Keratinocyte (primary cell): Measurements from ENCODE around the gene FBXO46. TPM values are rescaled to one million over a fixed set of nuclear protein-coding genes. Genes with fewer than 3 reads are reported as not detected.

Experiments used
- DNase-seq: peaks from one replicate; pipeline ENCODE4 v3.0.0-alpha.2; 2011; ENCODE audit warnings: low read depth, missing footprints, low spot score
- FAIRE-seq: peaks from 2 replicates; lab custom pipeline; 2011; peaks lifted over from hg19 to GRCh38; lab: Jason Lieb, UNC
- H2AFZ ChIP-seq: 2 replicates; pipeline ENCODE4 v1.6.0; 2012; ENCODE audit warnings: low read length, control low read depth, inconsistent platforms; ENCODE audit not compliant: control insufficient read depth
- H3K27ac ChIP-seq: 2 replicates; pipeline ENCODE4 v1.5.1; 2011; ENCODE audit warnings: low read length; ENCODE audit not compliant: control insufficient read depth, insufficient read depth
- H3K27me3 ChIP-seq: 3 replicates; pipeline ENCODE4 v1.6.0; 2011; ENCODE audit warnings: low read length; ENCODE audit not compliant: control insufficient read depth, insufficient read depth; ENCODE audit errors: extremely low read depth
- H3K36me3 ChIP-seq, 2 experiments: 2 replicates in 1 of 2; 3 replicates in 1 of 2; pipeline ENCODE4 v1.5.1; 2011; ENCODE audit warnings: low read length in 2 of 2, mild to moderate bottlenecking in 1 of 2; ENCODE audit not compliant: control insufficient read depth in 2 of 2, insufficient read depth in 2 of 2; ENCODE audit errors: extremely low read depth in 1 of 2
- H3K4me1 ChIP-seq: 3 replicates; pipeline ENCODE4 v1.5.1; 2011; ENCODE audit warnings: low read length; ENCODE audit not compliant: control insufficient read depth, insufficient read depth; ENCODE audit errors: extremely low read depth
- H3K4me2 ChIP-seq: 3 replicates; pipeline ENCODE4 v1.6.0; 2011; ENCODE audit warnings: low read depth, low read length; ENCODE audit not compliant: control insufficient read depth, insufficient read depth; ENCODE audit errors: extremely low read depth
- H3K4me3 ChIP-seq, 3 experiments: fragments of 200-600 bp in 1 of 3; sonication (generic) in 1 of 3; 2 replicates in 2 of 3; 3 replicates in 1 of 3; pipeline ENCODE4 v1.5.1; 2011 to 2016; ENCODE audit warnings: low read length in 3 of 3, mild to moderate bottlenecking in 3 of 3, control low read depth in 2 of 3, inconsistent platforms in 1 of 3, low read depth in 1 of 3, mixed read lengths in 1 of 3, mixed run types in 1 of 3, moderate library complexity in 1 of 3; ENCODE audit not compliant: control insufficient read depth in 2 of 3, insufficient read depth in 2 of 3; ENCODE audit errors: extremely low read depth in 1 of 3
- H3K79me2 ChIP-seq: 2 replicates; pipeline ENCODE4 v1.6.0; 2012; ENCODE audit warnings: low read length; ENCODE audit not compliant: control insufficient read depth, insufficient read depth
- H3K9ac ChIP-seq: 3 replicates; pipeline ENCODE4 v1.6.0; 2011; ENCODE audit warnings: low read length; ENCODE audit not compliant: control insufficient read depth, insufficient read depth; ENCODE audit errors: extremely low read depth
- H3K9me1 ChIP-seq: 3 replicates; pipeline ENCODE4 v1.6.0; 2011; ENCODE audit warnings: low read length; ENCODE audit not compliant: control insufficient read depth, insufficient read depth; ENCODE audit errors: extremely low read depth
- H3K9me3 ChIP-seq: 2 replicates; pipeline ENCODE4 v1.5.1; 2012; ENCODE audit warnings: low read depth, low read length; ENCODE audit not compliant: control insufficient read depth
- H4K20me1 ChIP-seq: 3 replicates; pipeline ENCODE4 v1.6.0; 2011; ENCODE audit warnings: low read length; ENCODE audit not compliant: control insufficient read depth, insufficient read depth; ENCODE audit errors: extremely low read depth
- CTCF ChIP-seq, 3 experiments: IDR thresholded peaks in 1 of 3; conservative IDR thresholded peaks in 1 of 3; optimal IDR thresholded peaks in 1 of 3; 2 replicates in 2 of 3; 3 replicates in 1 of 3; pipeline versions ENCODE3 to v1.5.1; 2011; ENCODE audit warnings: low read length in 3 of 3, mild to moderate bottlenecking in 3 of 3, moderate library complexity in 2 of 3, control low read depth in 1 of 3, inconsistent platforms in 1 of 3; ENCODE audit not compliant: insufficient read depth in 2 of 3; ENCODE audit errors: extremely low read depth in 1 of 3
- EZH2 ChIP-seq: IDR thresholded peaks from one replicate; pipeline ENCODE4 v1.6.1; 2012; ENCODE audit warnings: inconsistent platforms, mild to moderate bottlenecking, low read length, moderate library complexity
- dilution Hi-C: fragments of 300-500 bp; cut with MboI; formaldehyde crosslinking; loops from one replicate; pipeline ENCODE4 v1.7.0; 2020; ENCODE audit warnings: low sequenced_read_pairs; ENCODE audit not compliant: extremely low pct_ligation_motif_present
- polyA plus RNA-seq, 5 experiments: library from polyadenylated mRNA; depleted of rRNA in 3 of 5; stranded (reverse) in 3 of 5; stranded (forward) in 1 of 5; unstranded in 1 of 5; fragments of >200 nt; gene quantifications; 1 replicate in 1 of 5; 2 replicates in 3 of 5; 3 replicates in 1 of 5; pipeline versions ENCODE4 v1.2.1 to v1.2.3, GENCODE V29; 2011 to 2012; ENCODE audit warnings: missing spikeins in 2 of 5, low read depth in 1 of 5, low replicate concordance in 1 of 5

Gene FBXO46
- polyA plus RNA-seq, 1 donor (not counting 4 experiments of a cell fraction or from before 2014, with no cell fraction given) = 2.1 TPM

GRCh38 chr19:45682908-45683307, 47.8 kb downstream of the FBXO46 start:
- H3K27me3 ChIP-seq = no peaks in the 10 kb centered on the region
- H3K4me1 ChIP-seq = peaks cover 8% of the 10 kb centered on the region
- no peak overlapping the region for H3K4me2 ChIP-seq
- dilution Hi-C loops = no loop called here
- H4K20me1 ChIP-seq = no peaks in the 10 kb centered on the region
- no peak for FAIRE-seq
- peaks cover 18 to 26% of the 10 kb centered on the region in 2 experiments for H3K36me3 ChIP-seq
- no peak overlapping the region for H2AFZ ChIP-seq
- TF ChIP-seq CTCF (optimal IDR thresholded peaks at IDR 0.05 in 1 of 3, IDR thresholded peaks at IDR 0.05 in 1 of 3, conservative IDR thresholded peaks at IDR 0.05 in 1 of 3; ENCODE audit: extremely low read depth in 1 of 3, insufficient read depth in 2 of 3, low read length in 3 of 3) = no peak
- TF ChIP-seq EZH2 = no peak
- no peaks in the 10 kb centered on the region for H3K9me1 ChIP-seq
- no peaks in the 10 kb centered on the region for H3K9me3 ChIP-seq
- H3K4me3 ChIP-seq = no peak overlapping the region
- H3K79me2 ChIP-seq = peaks cover 4% of the 10 kb centered on the region
- no peak overlapping the region for H3K9ac ChIP-seq
- DNase-seq = no peak
- H3K27ac ChIP-seq = no peak overlapping the region

- H3K9me3 ChIP-seq = no peaks in the 10 kb centered on the region
- H3K27me3 ChIP-seq = no peaks in the 10 kb centered on the region
- H3K4me2 ChIP-seq = peak overlapping the region; percentile 59
- H4K20me1 ChIP-seq = no peaks in the 10 kb centered on the region
- H3K9ac ChIP-seq = no peak overlapping the region
- H3K4me1 ChIP-seq = peaks cover 12% of the 10 kb centered on the region
- no peak for DNase-seq
- H3K79me2 ChIP-seq = no peaks in the 10 kb centered on the region
- TF ChIP-seq CTCF (optimal IDR thresholded peaks at IDR 0.05 in 1 of 3, IDR thresholded peaks at IDR 0.05 in 1 of 3, conservative IDR thresholded peaks at IDR 0.05 in 1 of 3; ENCODE audit: extremely low read depth in 1 of 3, insufficient read depth in 2 of 3, low read length in 3 of 3) (no peak), EZH2 (no peak)
- peaks cover 10 to 19% of the 10 kb centered on the region in 2 experiments for H3K36me3 ChIP-seq
- H3K9me1 ChIP-seq = no peaks in the 10 kb centered on the region
- dilution Hi-C loops = no loop called here
- no peak overlapping the region for H3K27ac ChIP-seq
- FAIRE-seq = no peak
- H3K4me3 ChIP-seq = no peak overlapping the region
- no peak overlapping the region for H2AFZ ChIP-seq
These were observed 48.6 kb downstream of the FBXO46 start for GRCh38 chr19:45682117-45682516.
